ENCODE results near the gene CFH. TPM values are rescaled to one million over a fixed set of nuclear protein-coding genes. Genes with fewer than 3 reads are reported as not detected.

Gene CFH
- total RNA-seq, 1 experiment from 2014 or later, result 0.57 TPM

DNA sequence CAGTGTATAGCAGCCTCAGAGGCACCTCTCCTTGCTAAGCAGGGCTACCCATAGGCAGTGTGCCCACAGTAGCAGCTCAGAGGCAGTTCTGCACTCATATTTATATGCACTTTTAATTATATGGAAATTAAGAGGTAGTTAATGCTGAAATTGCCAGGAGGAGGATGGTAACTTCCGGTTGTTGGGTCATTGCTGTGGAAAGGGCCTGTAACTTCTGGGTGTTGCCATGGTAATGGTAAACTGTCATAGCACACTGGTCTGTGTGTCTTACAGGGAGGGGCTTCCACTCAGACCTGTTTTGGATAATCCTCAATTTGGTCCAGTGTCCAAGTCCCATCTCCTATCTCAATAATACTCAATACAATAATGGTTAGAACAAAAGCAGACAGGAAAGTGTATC is 7.6 kb downstream of the CFH start:
- intact Hi-C loops (cut with micrococcal nuclease), result no loop called here
- H4K20me1 ChIP-seq (ENCODE audit: insufficient read depth), result no peaks in the 10 kb centered on the region
- H3K4me3 ChIP-seq (replicated peaks in 1 of 2; ENCODE audit: low read depth in 1 of 2, low read length in 2 of 2), result no peak overlapping the region
- no peaks in the 10 kb centered on the region for H3K9me2 ChIP-seq (ENCODE audit: insufficient read depth)
- DNase-seq (ENCODE audit: low read depth, low spot score), result no peak
- no peaks in the 10 kb centered on the region for H3K9me3 ChIP-seq (ENCODE audit: control insufficient read depth in 1 of 2, insufficient read depth in 1 of 2, low read depth in 1 of 2, low read length in 2 of 2)
- H3K9ac ChIP-seq (ENCODE audit: low read length), result no peak overlapping the region
- no peaks in the 10 kb centered on the region for H3K4me1 ChIP-seq (ENCODE audit: control insufficient read depth in 1 of 2, insufficient read depth in 2 of 2, low read length in 2 of 2)
- POLR2A ChIA-PET, result no interaction called here
- no peaks in the 10 kb centered on the region for H3K36me3 ChIP-seq (ENCODE audit: control insufficient read depth in 1 of 2, insufficient read depth in 2 of 2, low read length in 2 of 2)
- H2AFZ ChIP-seq (ENCODE audit: low read depth, low read length, poor library complexity, severe bottlenecking), result no peak overlapping the region
- no peaks in the 10 kb centered on the region for H3K79me2 ChIP-seq (ENCODE audit: insufficient read depth, low read length)
- TF ChIP-seq EGR1 (IDR thresholded peaks at IDR 0.05; ENCODE audit: low read depth), result no peak
- TF ChIP-seq CBX3 (IDR thresholded peaks at IDR 0.05; ENCODE audit: low read depth), result no peak
- no peak for TF ChIP-seq CEBPB (IDR thresholded peaks at IDR 0.05; ENCODE audit: low read depth)
- TF ChIP-seq, protein P1, sequence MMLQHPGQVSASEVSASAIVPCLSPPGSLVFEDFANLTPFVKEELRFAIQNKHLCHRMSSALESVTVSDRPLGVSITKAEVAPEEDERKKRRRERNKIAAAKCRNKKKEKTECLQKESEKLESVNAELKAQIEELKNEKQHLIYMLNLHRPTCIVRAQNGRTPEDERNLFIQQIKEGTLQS (IDR thresholded peaks at IDR 0.05), result no peak
- TF ChIP-seq FOSL1 (IDR thresholded peaks at IDR 0.05; ENCODE audit: low read depth), result no peak
- no peak for TF ChIP-seq EZH2phosphoT487 (IDR thresholded peaks at IDR 0.05; ENCODE audit: borderline replicate concordance)
- TF ChIP-seq YY1 (IDR thresholded peaks at IDR 0.05; ENCODE audit: extremely low read depth, insufficient replicate concordance, low read depth, low read length), result no peak
- no peak for TF ChIP-seq ZNF274 (IDR thresholded peaks at IDR 0.05; ENCODE audit: low read depth, low read length)
- TF ChIP-seq POLR2AphosphoS5 (IDR thresholded peaks at IDR 0.05; ENCODE audit: low read depth, low read length), result no peak
- CTCF ChIA-PET, result no interaction called here
- RAD21 ChIA-PET (ENCODE audit: low non-redundant PET in 1 of 2, low total read pairs in 2 of 2, uncharacterized antibody in 2 of 2, unreplicated experiment in 2 of 2), result no interaction called here
- H3K27ac ChIP-seq (ENCODE audit: low read depth, low read length), result no peak overlapping the region
- BruUV-seq (replicated peaks), result no TSS peak
- H3K4me2 ChIP-seq (ENCODE audit: low read length), result no peak overlapping the region
- ATAC-seq, result no peak
- H3K27me3 ChIP-seq (ENCODE audit: insufficient read depth, low read length), result no peaks in the 10 kb centered on the region

DNA sequence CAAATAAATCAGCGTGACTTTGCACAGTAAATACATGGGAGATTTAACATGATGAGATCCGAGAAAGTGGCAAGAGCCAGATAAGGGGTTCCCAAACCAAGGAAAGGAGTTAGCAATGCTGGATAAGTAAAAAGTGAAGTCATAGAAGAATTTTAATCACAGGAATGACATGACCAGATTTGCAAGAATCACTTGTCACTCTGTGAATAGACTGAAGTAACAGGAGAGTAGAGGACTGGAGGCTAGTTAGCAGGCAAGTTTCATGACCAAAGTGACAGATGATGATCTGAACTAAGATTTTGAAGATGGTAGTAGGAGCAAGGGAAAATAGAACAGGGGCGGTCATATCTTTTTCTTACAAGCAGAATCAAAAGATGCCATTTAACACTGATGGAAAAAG is 8.4 kb downstream of the CFH start:
- Histone ChIP-seq H3K27me3 (ENCODE audit: insufficient read depth, low read length) (no peaks in the 10 kb centered on the region), H2AFZ (ENCODE audit: low read depth, low read length, poor library complexity, severe bottlenecking) (peak overlapping the region; percentile 99), H3K9ac (ENCODE audit: low read length) (no peak overlapping the region), H3K4me1 (ENCODE audit: control insufficient read depth in 1 of 2, insufficient read depth in 2 of 2, low read length in 2 of 2) (no peaks in the 10 kb centered on the region), H3K9me3 (ENCODE audit: control insufficient read depth in 1 of 2, insufficient read depth in 1 of 2, low read depth in 1 of 2, low read length in 2 of 2) (no peaks in the 10 kb centered on the region), H3K79me2 (ENCODE audit: insufficient read depth, low read length) (no peaks in the 10 kb centered on the region), H3K4me3 (replicated peaks in 1 of 2; ENCODE audit: low read depth in 1 of 2, low read length in 2 of 2) (no peak overlapping the region), H3K9me2 (ENCODE audit: insufficient read depth) (no peaks in the 10 kb centered on the region), H3K36me3 (ENCODE audit: control insufficient read depth in 1 of 2, insufficient read depth in 2 of 2, low read length in 2 of 2) (no peaks in the 10 kb centered on the region), H3K4me2 (ENCODE audit: low read length) (no peak overlapping the region), H3K27ac (ENCODE audit: low read depth, low read length) (no peak overlapping the region), H4K20me1 (ENCODE audit: insufficient read depth) (no peaks in the 10 kb centered on the region)
- RAD21 ChIA-PET (ENCODE audit: low non-redundant PET in 1 of 2, low total read pairs in 2 of 2, uncharacterized antibody in 2 of 2, unreplicated experiment in 2 of 2), result interaction anchor here (0.7 to 1.5 kb wide), 3 partner anchors 305 to 338 kb away, joined by 3 to 4 read pairs (median 4); no protein-coding TSS in a partner anchor
- CTCF ChIA-PET, result interaction anchor here (0.6 to 2.4 kb wide), 10 partner anchors 305 to 518 kb away, joined by 3 to 37 read pairs (median 7); no protein-coding TSS in a partner anchor
- POLR2A ChIA-PET, result no interaction called here
- no peak for DNase-seq (ENCODE audit: low read depth, low spot score)
- no peak for ATAC-seq
- intact Hi-C loops (cut with micrococcal nuclease), result no loop called here
- BruUV-seq (replicated peaks), result no TSS peak
- TF ChIP-seq POLR2AphosphoS5 (IDR thresholded peaks at IDR 0.05; ENCODE audit: low read depth, low read length) (no peak), ZNF274 (IDR thresholded peaks at IDR 0.05; ENCODE audit: low read depth, low read length) (no peak), ZFX (IDR thresholded peaks at IDR 0.05) (no peak), ELF1 (IDR thresholded peaks at IDR 0.05; ENCODE audit: borderline replicate concordance, low read depth) (no peak), EZH2 (IDR thresholded peaks at IDR 0.05) (no peak), SIN3A (IDR thresholded peaks at IDR 0.05; ENCODE audit: low read depth) (no peak), EZH2phosphoT487 (IDR thresholded peaks at IDR 0.05; ENCODE audit: borderline replicate concordance) (no peak), SRF (IDR thresholded peaks at IDR 0.05; ENCODE audit: low read depth) (no peak), RAD21 (IDR thresholded peaks at IDR 0.05; ENCODE audit: low read depth) (no peak)
- TF ChIP-seq, protein P2, sequence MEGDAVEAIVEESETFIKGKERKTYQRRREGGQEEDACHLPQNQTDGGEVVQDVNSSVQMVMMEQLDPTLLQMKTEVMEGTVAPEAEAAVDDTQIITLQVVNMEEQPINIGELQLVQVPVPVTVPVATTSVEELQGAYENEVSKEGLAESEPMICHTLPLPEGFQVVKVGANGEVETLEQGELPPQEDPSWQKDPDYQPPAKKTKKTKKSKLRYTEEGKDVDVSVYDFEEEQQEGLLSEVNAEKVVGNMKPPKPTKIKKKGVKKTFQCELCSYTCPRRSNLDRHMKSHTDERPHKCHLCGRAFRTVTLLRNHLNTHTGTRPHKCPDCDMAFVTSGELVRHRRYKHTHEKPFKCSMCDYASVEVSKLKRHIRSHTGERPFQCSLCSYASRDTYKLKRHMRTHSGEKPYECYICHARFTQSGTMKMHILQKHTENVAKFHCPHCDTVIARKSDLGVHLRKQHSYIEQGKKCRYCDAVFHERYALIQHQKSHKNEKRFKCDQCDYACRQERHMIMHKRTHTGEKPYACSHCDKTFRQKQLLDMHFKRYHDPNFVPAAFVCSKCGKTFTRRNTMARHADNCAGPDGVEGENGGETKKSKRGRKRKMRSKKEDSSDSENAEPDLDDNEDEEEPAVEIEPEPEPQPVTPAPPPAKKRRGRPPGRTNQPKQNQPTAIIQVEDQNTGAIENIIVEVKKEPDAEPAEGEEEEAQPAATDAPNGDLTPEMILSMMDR (IDR thresholded peaks at IDR 0.05 in 2 of 3, conservative IDR thresholded peaks at IDR 0.05 in 1 of 3; ENCODE audit: borderline replicate concordance in 1 of 3, insufficient read depth in 1 of 3, low read depth in 2 of 3, low read length in 2 of 3), result no peak
- TF ChIP-seq, protein P3, sequence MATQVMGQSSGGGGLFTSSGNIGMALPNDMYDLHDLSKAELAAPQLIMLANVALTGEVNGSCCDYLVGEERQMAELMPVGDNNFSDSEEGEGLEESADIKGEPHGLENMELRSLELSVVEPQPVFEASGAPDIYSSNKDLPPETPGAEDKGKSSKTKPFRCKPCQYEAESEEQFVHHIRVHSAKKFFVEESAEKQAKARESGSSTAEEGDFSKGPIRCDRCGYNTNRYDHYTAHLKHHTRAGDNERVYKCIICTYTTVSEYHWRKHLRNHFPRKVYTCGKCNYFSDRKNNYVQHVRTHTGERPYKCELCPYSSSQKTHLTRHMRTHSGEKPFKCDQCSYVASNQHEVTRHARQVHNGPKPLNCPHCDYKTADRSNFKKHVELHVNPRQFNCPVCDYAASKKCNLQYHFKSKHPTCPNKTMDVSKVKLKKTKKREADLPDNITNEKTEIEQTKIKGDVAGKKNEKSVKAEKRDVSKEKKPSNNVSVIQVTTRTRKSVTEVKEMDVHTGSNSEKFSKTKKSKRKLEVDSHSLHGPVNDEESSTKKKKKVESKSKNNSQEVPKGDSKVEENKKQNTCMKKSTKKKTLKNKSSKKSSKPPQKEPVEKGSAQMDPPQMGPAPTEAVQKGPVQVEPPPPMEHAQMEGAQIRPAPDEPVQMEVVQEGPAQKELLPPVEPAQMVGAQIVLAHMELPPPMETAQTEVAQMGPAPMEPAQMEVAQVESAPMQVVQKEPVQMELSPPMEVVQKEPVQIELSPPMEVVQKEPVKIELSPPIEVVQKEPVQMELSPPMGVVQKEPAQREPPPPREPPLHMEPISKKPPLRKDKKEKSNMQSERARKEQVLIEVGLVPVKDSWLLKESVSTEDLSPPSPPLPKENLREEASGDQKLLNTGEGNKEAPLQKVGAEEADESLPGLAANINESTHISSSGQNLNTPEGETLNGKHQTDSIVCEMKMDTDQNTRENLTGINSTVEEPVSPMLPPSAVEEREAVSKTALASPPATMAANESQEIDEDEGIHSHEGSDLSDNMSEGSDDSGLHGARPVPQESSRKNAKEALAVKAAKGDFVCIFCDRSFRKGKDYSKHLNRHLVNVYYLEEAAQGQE (IDR thresholded peaks at IDR 0.05; ENCODE audit: low read depth), result no peak
